Caco-2 (cell line): ENCODE data around the gene CELF5. TPM values are rescaled to one million over a fixed set of nuclear protein-coding genes. Genes with fewer than 3 reads are reported as not detected.
"Not testable (repeated sequence)": the region's sequence is repeated elsewhere in the genome, so short reads cannot be mapped to it uniquely, and the experiment has no call there.

Source experiments
- BruUV-seq: library from RNA; stranded (reverse); fragments of 400-500 nt; replicated peaks from 2 replicates; lab custom pipeline; 2021; lab: Mats Ljungman, UMichigan
- CTCF ChIA-PET: fragments of 300-600 bp; sonication (Branson Sonifier 250); formaldehyde crosslinking; loops from one replicate; lab custom pipeline; 2022; ENCODE audit warnings: antibody characterized with exemption; lab: Charles Lee
- POLR2A ChIA-PET: fragments of 300-600 bp; sonication (Branson Sonifier 250); formaldehyde crosslinking; loops from one replicate; lab custom pipeline; 2022; ENCODE audit warnings: antibody characterized with exemption; lab: Charles Lee
- DNase-seq, 2 experiments: peaks; one replicate each; pipeline versions ENCODE4 v3.0.0 to v3.0.0-alpha.2; 2020 to 2022
- H3K27me3 ChIP-seq: replicated peaks from 2 replicates; pipeline ENCODE4 v1.6.0; 2011; ENCODE audit warnings: low read length; ENCODE audit not compliant: control insufficient read depth, insufficient read depth
- H3K36me3 ChIP-seq: 2 replicates; pipeline ENCODE4 v1.5.1; 2011; ENCODE audit warnings: low read length; ENCODE audit not compliant: control insufficient read depth, insufficient read depth
- H3K4me1 ChIP-seq: fragments of 250-450 bp; sonication (Bioruptor Pico); 2 replicates; pipeline ENCODE4 v1.5.1; 2020; ENCODE audit warnings: mild to moderate bottlenecking
- H3K4me3 ChIP-seq: 2 replicates; pipeline ENCODE4 v1.5.1; 2011; ENCODE audit warnings: low read depth, mild to moderate bottlenecking, control low read depth, low read length
- H3K9me3 ChIP-seq: fragments of 250-450 bp; sonication (Bioruptor Pico); 2 replicates; pipeline ENCODE4 v1.5.1; 2020; ENCODE audit warnings: mild to moderate bottlenecking, moderate library complexity
- H3K27ac Mint-ChIP-seq: one replicate; pipeline ENCODE4 v1.8.0; 2022; ENCODE audit warnings: mixed read lengths; ENCODE audit not compliant: unreplicated experiment
- H3K27me3 Mint-ChIP-seq: one replicate; pipeline ENCODE4 v1.8.0; 2022; ENCODE audit warnings: mixed read lengths; ENCODE audit not compliant: insufficient read depth, unreplicated experiment
- H3K36me3 Mint-ChIP-seq: one replicate; pipeline ENCODE4 v1.8.0; 2022; ENCODE audit warnings: mild to moderate bottlenecking, mixed read lengths; ENCODE audit not compliant: insufficient read depth, unreplicated experiment
- H3K4me1 Mint-ChIP-seq: one replicate; pipeline ENCODE4 v1.8.0; 2022; ENCODE audit warnings: low read depth, mixed read lengths; ENCODE audit not compliant: unreplicated experiment
- H3K4me3 Mint-ChIP-seq: one replicate; pipeline ENCODE4 v1.8.0; 2022; ENCODE audit warnings: mild to moderate bottlenecking, moderate library complexity, mixed read lengths; ENCODE audit not compliant: unreplicated experiment
- H3K9me3 Mint-ChIP-seq: one replicate; pipeline ENCODE4 v1.8.0; 2022; ENCODE audit warnings: mixed read lengths; ENCODE audit not compliant: unreplicated experiment
- CTCF ChIP-seq, 2 experiments: fragments of 200-600 bp in 1 of 2; IDR thresholded peaks; 1 replicate in 1 of 2; 2 replicates in 1 of 2; pipeline versions ENCODE4 v1.5.1 to v1.8.0; 2011 to 2022; ENCODE audit warnings: antibody characterized with exemption in 1 of 2, control low read depth in 1 of 2, inconsistent platforms in 1 of 2, low read depth in 1 of 2, low read length in 1 of 2, mild to moderate bottlenecking in 1 of 2, moderate library complexity in 1 of 2; ENCODE audit not compliant: insufficient read depth in 1 of 2, severe bottlenecking in 1 of 2, unreplicated experiment in 1 of 2
- intact Hi-C: fragments of 100-400 bp; cut with micrococcal nuclease; formaldehyde crosslinking; loops from one replicate; pipeline ENCODE4 v1.10.0; 2022; ENCODE audit not compliant: unreplicated experiment
- total RNA-seq: library from RNA; stranded (reverse); gene quantifications from 2 replicates; pipeline ENCODE4 v1.2.3, GENCODE V29; 2022

CELF5 gene
- total RNA-seq, 1 experiment from 2014 or later = 0.07 TPM

- Histone ChIP-seq H3K9me3 (no peaks in the 10 kb centered on the region), H3K27me3 (no peaks in the 10 kb centered on the region), H3K36me3 (no peaks in the 10 kb centered on the region), H3K4me1 (no peaks in the 10 kb centered on the region), H3K4me3 (no peak overlapping the region)
- ChIA-PET POLR2A (interaction anchor here (0.7 kb wide), 2 partner anchors 76 to 217 kb away, joined by 7 to 13 read pairs; no protein-coding TSS in a partner anchor), CTCF (no interaction called here)
- BruUV-seq = no TSS peak
- H3K4me3 Mint-ChIP-seq = no peak overlapping the region
- peaks cover 9% of the 10 kb centered on the region for H3K9me3 Mint-ChIP-seq
- intact Hi-C loops = no loop called here
- no peak for TF ChIP-seq CTCF (IDR thresholded peaks at IDR 0.05; ENCODE audit: insufficient read depth in 1 of 2, low read depth in 1 of 2, low read length in 1 of 2, severe bottlenecking in 1 of 2, unreplicated experiment in 1 of 2)
- no peak overlapping the region for H3K27ac Mint-ChIP-seq
- H3K27me3 Mint-ChIP-seq = peaks cover 4% of the 10 kb centered on the region
- H3K4me1 Mint-ChIP-seq = no peaks in the 10 kb centered on the region
- H3K36me3 Mint-ChIP-seq = no peaks in the 10 kb centered on the region
- DNase-seq = no peak
These were observed 72.0 kb downstream of the CELF5 start for GRCh38 chr19:3296446-3296845.

- Histone ChIP-seq H3K4me3 (no peak overlapping the region), H3K27me3 (no peaks in the 10 kb centered on the region), H3K4me1 (no peaks in the 10 kb centered on the region), H3K9me3 (peaks cover 6% of the 10 kb centered on the region; the same call in 1 of the 2 replicates), H3K36me3 (no peaks in the 10 kb centered on the region)
- CTCF ChIA-PET = no interaction called here
- no peaks in the 10 kb centered on the region for H3K4me1 Mint-ChIP-seq
- peaks cover 9% of the 10 kb centered on the region for H3K9me3 Mint-ChIP-seq
- H3K4me3 Mint-ChIP-seq = no peak overlapping the region
- H3K27ac Mint-ChIP-seq = no peak overlapping the region
- intact Hi-C loops = no loop called here
- H3K27me3 Mint-ChIP-seq = peaks cover 4% of the 10 kb centered on the region
- BruUV-seq = no TSS peak
- TF ChIP-seq CTCF (IDR thresholded peaks at IDR 0.05; ENCODE audit: insufficient read depth in 1 of 2, low read depth in 1 of 2, low read length in 1 of 2, severe bottlenecking in 1 of 2, unreplicated experiment in 1 of 2) = no peak
- POLR2A ChIA-PET = no interaction called here
- H3K36me3 Mint-ChIP-seq = no peaks in the 10 kb centered on the region
- no peak for DNase-seq
These were observed 74.5 kb downstream of the CELF5 start for GRCh38 chr19:3298853-3299449.

GRCh38 chr19:3300566-3300965 lies 76.1 kb downstream of the CELF5 start:
- H3K9me3 ChIP-seq, POLR2A ChIA-PET, H3K4me1 Mint-ChIP-seq, H3K36me3 Mint-ChIP-seq, H3K4me3 Mint-ChIP-seq, H3K27me3 ChIP-seq, H3K27me3 Mint-ChIP-seq, H3K4me1 ChIP-seq, H3K27ac Mint-ChIP-seq, H3K36me3 ChIP-seq, H3K9me3 Mint-ChIP-seq, CTCF ChIA-PET, BruUV-seq, intact Hi-C loops, H3K4me3 ChIP-seq, DNase-seq: not testable (repeated sequence)
